ENCODE measurements around the gene GGACT. TPM values are rescaled to one million over a fixed set of nuclear protein-coding genes. Genes with fewer than 3 reads are reported as not detected.

The GGACT gene
- total and polyA plus RNA-seq, 2 of the 8 experiments (the other 6 are each of a cell fraction or from before 2014, with no cell fraction given), result 1.1 to 1.5 TPM

GRCh38 chr13:100636004-100636403 is 47.4 kb upstream of the GGACT start:
- no peak overlapping the region for H2AK5ac ChIP-seq (ENCODE audit: low read depth, low read length)
- no peak overlapping the region for H3K18ac ChIP-seq (ENCODE audit: extremely low read depth, low read length)
- no peak for FAIRE-seq
- no peak overlapping the region for H3K27ac ChIP-seq (ENCODE audit: low read depth, low read length)
- H3K23me2 ChIP-seq (ENCODE audit: low read depth, low read length), result no peaks in the 10 kb centered on the region; the same call in 1 of the 2 replicates
- no peaks in the 10 kb centered on the region for H3K79me2 ChIP-seq (ENCODE audit: control insufficient read depth in 1 of 2, insufficient read depth in 2 of 2, low read length in 2 of 2)
- H3K14ac ChIP-seq (ENCODE audit: insufficient read length), result no peak overlapping the region
- no peaks in the 10 kb centered on the region for H3K79me1 ChIP-seq (ENCODE audit: low read depth, low read length)
- H2BK5ac ChIP-seq (ENCODE audit: low read depth, low read length), result no peak overlapping the region
- H2BK120ac ChIP-seq (replicated peaks; ENCODE audit: low read depth, low read length), result no peak overlapping the region
- no peak overlapping the region for H2BK12ac ChIP-seq (ENCODE audit: low read depth, low read length)
- H3K23ac ChIP-seq (ENCODE audit: insufficient read length), result no peak overlapping the region
- peaks cover 2 to 47% (median 26%) of the 10 kb centered on the region in 4 experiments; a peak in 6 of 8 replicates for H3K36me3 ChIP-seq (ENCODE audit: control insufficient read depth in 2 of 4, insufficient read depth in 4 of 4, low read length in 3 of 4)
- ChIA-PET CTCF (ENCODE audit: partially characterized antibody) (interaction anchor here (1.3 kb wide), 1 partner anchor 9 kb away, joined by 3 read pairs; no protein-coding TSS in a partner anchor), POLR2A (ENCODE audit: partially characterized antibody) (no interaction called here)
- H3K4ac ChIP-seq (replicated peaks; ENCODE audit: insufficient read length, low read depth, low read length), result no peak overlapping the region
- no peaks in the 10 kb centered on the region for H4K20me1 ChIP-seq (replicated peaks in 1 of 2; ENCODE audit: control insufficient read depth in 1 of 2, insufficient read depth in 2 of 2, low read length in 2 of 2)
- H2BK15ac ChIP-seq (ENCODE audit: low read length), result no peak overlapping the region
- H4K91ac ChIP-seq (replicated peaks; ENCODE audit: insufficient read length, low read length), result no peak overlapping the region
- H3K4me2 ChIP-seq (ENCODE audit: insufficient read depth in 1 of 2, low read depth in 2 of 2, low read length in 2 of 2), result no peak overlapping the region
- no peak for TF ChIP-seq ASH2L (IDR thresholded peaks at IDR 0.05; ENCODE audit: low read length)
- no peak for TF ChIP-seq RFX5 (IDR thresholded peaks at IDR 0.05; ENCODE audit: borderline replicate concordance, low read depth, low read length)
- no peaks in the 10 kb centered on the region for H3K9me3 ChIP-seq (ENCODE audit: insufficient read depth in 2 of 2, low read depth in 1 of 2, low read length in 1 of 2)
- no peaks in the 10 kb centered on the region for H3K27me3 ChIP-seq (replicated peaks in 1 of 4; ENCODE audit: control insufficient read depth in 3 of 4, extremely low read depth in 1 of 4, insufficient read depth in 3 of 4, low read length in 3 of 4)
- no peak overlapping the region for H2AFZ ChIP-seq (ENCODE audit: low read length)
- no peak overlapping the region for H2BK20ac ChIP-seq (ENCODE audit: low read length)
- peaks cover 0 to under 1% (median 0%) of the 10 kb centered on the region in 4 experiments; a peak in 1 of 7 replicates for H3K4me1 ChIP-seq (replicated peaks in 1 of 4; ENCODE audit: control insufficient read depth in 3 of 4, insufficient read depth in 4 of 4, low read length in 3 of 4)
- H3K4me3 ChIP-seq (ENCODE audit: extremely low read depth in 1 of 4, insufficient read depth in 2 of 4, low read depth in 3 of 4, low read length in 4 of 4), result no peak overlapping the region
- no peak overlapping the region for H4K5ac ChIP-seq (ENCODE audit: insufficient read length, low read depth, low read length)
- no peak for DNase-seq (ENCODE audit: low read depth in 1 of 2, low spot score in 2 of 2)
- no peak overlapping the region for H4K8ac ChIP-seq (ENCODE audit: extremely low read depth, insufficient read depth, low read length)
- no peak overlapping the region for H3K56ac ChIP-seq (replicated peaks; ENCODE audit: insufficient read length, low read depth, low read length)
- WGBS, 2 experiments (ENCODE audit: extremely low coverage in 1 of 2, insufficient coverage in 1 of 2, insufficient read length in 1 of 2, insufficient replicate concordance in 2 of 2, low coverage in 1 of 2, low lambda C conversion rate in 2 of 2, missing lambda C conversion rate in 1 of 2), result 91% methylated on average over 7 of the region's 7 CpGs; no CpG with 5 or more reads in 1 of the 2 experiments
- H3K9ac ChIP-seq (replicated peaks in 1 of 4; ENCODE audit: extremely low read depth in 1 of 4, low read depth in 3 of 4, low read length in 3 of 4), result no peak overlapping the region

Data from H1 (cell line).